GM19240 (cell line): ENCODE data around the gene SNX18.

ENCODE experiments used
- DNase-seq: peaks from one replicate; pipeline ENCODE4 v3.0.0; 2011; ENCODE audit warnings: low spot score; ENCODE audit not compliant: insufficient read length

SNX18 gene

DNA sequence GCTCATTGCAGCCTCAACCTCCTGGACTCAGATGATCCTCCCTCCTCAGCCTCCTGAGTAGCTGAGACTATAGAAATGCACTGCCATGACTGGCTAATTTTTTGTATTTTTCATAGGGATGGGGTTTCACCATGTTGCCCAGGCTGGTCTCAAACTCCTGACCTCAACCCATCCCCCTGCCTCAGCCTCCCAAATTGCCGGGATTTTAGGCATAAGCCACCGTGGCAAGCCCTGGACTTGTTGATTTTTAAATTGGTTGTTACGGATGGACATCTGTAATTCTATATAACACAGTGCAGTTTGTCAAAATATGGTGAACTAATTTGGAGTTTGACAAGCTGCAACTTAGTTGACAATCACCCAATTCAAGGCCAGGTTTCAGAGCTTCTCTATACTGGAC lies 22.7 kb downstream of the SNX18 start:
- no peak for DNase-seq

DNA sequence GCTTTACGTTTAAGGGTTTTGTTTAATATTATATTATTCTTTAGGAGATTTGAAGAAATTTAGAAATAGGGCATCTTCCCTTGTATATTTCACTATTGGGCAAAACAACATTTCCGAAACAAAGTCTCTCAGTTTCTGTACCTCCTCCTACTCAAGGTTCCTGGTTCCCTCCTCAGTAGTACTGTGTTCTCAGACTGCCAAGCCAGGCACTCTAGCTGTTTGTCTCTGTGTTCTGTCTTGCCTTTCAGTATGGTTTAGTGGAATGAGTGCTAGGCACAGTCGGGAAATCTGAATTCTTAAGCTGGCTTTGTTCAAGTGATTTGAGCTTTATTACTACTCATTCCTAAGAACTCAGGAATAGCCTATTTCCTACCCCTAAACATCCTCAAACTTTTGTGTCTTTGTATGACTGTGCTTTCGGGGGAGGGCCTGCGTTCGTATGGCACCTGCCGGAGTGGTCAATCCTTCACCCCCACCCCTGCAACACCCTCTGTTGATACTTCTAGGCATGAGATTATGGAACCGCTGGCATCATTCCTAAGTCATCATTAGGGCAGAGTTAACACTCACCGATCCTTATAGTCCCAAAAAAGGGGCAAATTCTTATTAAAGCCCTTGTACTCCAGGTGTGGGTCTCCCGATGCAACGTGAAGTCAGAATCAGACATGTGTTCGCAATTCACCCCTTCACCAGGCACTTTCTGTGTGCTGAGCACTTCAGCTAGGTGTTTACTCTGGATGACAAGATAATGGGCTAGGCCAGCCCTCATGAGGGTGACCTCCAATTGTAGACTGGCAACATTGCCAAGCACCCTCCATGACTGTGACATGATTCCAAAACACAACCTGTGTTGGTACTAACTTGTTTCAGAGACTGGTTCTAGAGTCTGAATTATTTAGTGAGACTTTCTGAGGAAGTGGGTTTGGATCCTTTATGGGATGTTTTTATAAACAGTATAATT lies 24.5 kb downstream of the SNX18 start:
- DNase-seq = no peak

DNA sequence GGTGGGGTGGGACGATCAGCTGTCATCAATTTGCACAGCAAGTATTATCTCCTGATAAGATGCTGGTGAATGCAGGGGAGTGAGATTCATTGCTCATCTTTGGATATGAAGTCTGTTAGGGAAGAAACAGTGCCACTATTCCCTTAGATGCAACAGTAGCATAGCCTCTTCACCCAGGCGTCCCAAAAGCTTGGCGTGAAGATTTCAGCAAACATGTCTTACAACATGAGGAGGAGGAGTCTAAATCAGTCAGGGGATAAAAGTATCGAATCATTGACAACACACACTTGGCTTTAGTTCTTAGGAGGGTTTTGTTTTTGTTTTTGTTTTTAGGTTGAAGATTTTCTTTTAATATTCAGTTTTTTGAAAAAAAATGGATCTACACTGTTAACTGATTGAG lies 26.5 kb downstream of the SNX18 start:
- no peak for DNase-seq

DNA sequence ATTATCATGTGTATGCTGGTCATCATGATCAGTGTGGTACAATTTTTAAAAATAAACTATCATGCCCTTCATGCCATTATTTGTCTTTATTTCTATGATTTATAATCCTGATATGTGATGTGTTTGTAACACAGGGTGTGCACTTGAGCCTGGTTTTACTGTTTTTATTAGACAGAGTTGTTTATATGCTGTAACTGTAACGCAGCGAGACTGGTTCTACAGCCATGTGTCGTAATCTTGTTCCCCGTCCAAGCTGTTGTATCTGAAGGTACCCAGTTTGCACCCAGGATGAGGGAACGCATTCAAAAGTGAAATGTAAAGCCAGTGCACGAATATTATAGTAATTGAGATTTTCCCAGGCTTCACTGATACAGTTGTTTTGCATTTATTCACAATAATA lies 28.2 kb downstream of the SNX18 start:
- DNase-seq = no peak

DNA sequence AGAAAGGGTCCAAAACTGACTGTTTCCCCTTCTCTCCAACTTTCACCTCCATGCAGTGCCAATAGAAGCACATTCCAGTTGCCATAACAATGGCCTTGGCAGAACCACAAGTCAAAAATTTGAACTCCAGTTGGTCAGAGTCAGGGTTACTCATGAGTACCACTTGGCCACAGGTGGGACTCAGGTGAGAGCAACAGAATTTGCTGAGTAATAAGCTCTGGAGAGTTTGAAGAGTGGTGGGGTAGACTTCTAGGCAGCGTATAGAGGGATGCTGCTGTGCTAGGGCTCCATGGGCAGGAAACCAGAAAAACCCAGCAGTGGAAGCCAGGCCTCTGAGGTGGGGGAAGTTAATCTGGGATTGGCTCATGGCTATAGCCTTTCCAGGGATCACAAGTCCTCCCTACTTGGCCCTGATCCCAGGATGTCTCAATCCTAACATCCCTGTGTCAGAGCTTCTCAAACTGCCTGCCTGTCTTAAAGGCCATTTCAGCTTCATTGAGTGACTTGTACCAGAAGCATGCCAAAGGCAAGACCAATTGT lies 30.2 kb downstream of the SNX18 start:
- no peak for DNase-seq

DNA sequence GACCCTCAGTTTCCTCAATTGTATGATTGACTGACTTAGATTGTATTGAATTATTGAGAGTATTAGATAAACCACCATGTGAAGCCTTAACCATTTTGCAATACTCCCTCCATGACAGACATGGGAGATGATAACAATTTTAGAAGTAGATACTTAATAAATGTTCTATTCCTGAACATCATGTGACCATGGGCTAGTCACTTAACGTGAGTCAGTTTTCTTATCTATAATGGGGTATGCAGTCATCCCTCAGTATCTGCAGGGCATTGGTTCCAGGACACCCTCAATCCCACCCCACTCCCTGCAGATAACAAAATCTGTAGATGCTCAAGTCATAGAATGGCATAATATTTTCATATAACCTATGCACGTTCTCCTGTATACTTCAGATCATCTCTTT lies 31.0 kb downstream of the SNX18 start:
- no peak for DNase-seq

DNA sequence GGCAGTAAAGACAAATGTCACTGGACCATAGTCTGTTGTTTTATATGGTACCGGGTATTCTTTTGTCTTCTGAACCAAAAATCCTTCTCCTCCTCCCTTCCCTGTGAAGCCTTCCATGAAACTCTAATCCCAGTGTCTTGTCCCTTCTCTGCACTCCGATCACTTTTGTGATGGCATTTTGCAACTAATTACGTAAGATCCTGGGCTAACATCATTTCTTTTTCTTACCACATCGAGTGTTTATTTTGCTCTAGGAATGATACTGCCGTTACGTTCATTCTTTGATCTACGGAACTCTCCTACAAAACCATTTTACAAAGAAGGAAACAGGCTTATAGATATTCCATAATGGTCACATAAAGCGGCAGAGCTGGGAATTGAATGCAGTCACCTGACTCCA lies 33.7 kb downstream of the SNX18 start:
- DNase-seq = no peak

DNA sequence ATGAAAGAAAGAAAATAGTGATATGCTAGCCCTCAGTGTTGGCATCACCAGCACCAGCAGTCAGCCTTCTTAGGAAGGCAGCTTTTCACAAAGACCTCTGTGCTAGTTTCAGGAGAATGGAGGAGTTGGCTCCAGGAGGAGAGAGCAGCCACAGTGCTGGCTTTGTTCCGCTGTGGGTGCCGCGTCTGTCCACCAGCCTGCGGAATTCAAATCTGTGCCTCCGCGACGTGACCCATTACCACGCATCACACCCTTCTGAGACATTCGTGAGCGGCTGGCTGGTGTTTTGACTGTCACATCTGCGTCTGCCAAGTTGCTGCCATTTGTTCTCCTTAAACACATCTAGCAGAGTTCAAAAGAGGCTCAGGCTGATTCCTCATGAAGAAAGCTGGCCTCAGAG lies 34.4 kb downstream of the SNX18 start:
- DNase-seq = no peak

DNA sequence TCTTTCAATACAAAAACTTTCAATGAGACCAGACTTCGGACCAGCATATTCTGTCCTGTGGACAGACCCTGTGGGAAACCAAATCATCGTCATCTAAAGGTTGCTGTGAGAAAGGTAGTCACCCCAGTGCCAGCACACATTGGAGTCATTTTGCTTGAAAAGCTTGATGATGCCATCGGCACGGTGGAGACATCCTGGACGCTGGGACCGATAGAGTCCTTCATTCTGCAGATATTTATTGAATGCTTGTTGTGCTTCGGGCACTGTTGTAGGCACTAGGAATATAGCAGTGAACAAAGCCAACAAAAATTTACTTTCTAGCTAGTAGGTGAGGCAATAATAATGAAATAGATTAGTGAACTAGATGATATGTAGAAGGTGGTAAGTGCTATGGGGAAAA lies 34.9 kb downstream of the SNX18 start:
- no peak for DNase-seq

DNA sequence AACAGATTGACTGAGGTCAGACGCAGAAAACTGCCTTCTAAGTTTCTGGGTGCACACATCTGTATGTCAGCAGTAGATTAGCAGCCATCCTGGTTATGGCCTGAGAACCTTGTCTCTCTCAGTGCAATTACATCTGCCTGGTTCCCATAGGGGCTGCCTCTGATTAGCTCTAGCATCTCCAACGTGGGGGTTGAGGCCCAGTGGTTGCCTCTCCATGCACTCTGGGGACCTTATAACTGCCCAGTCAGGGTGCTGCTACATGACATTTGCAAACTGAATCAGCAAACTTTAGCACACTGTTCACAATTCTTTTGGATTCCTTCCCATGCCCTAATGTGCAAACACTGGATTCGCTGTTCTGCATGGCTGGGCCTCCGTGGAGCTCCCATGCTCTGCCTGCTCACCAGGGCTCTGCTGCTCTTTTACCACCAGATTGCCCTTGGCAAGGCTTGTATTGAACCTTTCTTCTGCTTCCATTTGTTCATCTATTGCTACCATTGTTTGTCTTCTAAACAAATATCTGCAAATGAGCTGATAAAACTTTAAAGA lies 36.2 kb downstream of the SNX18 start:
- DNase-seq = no peak

DNA sequence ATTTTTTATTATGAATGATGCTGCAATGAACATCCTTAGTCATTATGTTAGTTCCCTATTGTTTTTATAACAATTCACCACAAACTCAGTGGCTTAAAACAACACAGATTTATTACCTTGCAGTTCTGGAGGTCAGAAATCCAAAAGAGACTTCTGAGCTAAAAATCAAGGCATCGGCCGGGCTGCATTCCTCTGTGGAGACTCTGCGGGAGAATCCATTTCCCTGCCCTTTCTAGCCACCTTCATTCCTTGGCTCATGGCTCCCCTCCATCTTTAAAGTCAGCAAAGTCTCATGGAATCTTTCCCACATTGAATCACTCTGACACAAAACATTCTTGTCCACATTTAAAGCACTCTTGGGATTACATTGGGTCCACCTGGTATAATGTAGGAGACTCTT lies 38.6 kb downstream of the SNX18 start:
- DNase-seq = no peak

DNA sequence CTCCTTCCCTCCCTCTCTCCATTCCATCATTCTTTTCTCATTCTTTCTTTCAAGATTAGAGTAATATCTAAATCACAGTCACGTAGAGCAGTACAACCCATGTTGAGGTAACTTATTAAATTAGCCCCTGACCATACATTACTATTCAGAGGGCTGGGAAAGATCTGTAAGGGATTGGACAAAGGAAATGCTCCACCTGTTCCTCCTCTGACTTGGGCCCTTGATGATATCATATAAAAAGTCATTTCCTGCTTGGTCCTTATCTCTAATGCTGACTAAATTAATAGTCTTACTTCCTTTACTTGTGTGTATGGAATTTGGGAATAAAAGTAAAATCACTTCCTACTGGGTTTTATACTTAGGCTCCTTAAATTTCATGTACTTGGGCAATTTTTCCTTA lies 40.8 kb downstream of the SNX18 start:
- DNase-seq = no peak

DNA sequence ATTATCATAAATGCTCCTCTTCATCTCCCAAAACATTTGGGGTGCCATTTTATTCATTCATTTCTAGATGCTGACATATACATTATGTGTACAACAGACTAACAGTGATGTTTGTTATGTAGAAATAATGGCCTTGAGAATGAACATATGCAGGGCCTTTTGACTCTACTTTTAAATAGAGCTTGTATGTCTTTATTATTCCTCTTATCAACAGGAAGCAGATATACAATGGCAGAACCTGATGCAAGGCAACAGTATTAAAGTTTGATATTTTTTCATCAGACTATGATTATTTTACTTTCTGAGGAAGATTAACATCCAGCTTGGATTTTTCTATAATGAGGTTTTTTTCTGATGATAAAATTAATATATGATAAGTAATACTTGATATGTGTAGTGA lies 44.1 kb downstream of the SNX18 start:
- DNase-seq = no peak

DNA sequence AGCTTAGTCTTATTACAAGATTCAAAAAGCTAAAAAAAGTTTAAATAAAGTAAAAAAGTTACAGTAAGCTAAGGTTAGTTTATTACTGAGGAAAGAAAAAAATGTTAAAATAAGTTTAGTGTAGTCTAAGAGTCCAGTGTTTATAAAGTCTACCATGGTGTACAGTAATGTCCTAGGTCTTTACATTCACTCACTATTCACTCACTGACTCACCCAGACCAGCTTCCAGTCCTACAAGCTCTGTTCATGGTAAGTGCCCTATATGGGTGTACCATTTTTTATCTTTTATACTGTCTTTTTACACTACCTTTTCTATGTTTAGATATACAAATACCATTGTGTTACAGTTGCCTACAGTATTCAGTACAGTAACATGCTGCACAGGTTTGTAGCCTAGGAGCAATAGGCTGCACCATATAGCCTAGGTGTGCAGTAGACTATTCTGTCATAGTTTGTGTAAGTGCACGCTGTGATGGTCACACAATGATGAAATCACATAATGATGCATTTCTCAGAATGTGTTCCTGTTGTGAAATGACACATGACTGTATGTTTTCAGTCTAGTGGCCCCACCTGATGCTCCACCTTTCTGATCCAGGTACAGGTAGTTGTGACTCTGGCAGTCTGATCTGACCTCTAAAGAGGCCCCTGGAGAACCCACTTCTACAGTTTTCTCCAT lies 45.7 kb downstream of the SNX18 start:
- no peak for DNase-seq

DNA sequence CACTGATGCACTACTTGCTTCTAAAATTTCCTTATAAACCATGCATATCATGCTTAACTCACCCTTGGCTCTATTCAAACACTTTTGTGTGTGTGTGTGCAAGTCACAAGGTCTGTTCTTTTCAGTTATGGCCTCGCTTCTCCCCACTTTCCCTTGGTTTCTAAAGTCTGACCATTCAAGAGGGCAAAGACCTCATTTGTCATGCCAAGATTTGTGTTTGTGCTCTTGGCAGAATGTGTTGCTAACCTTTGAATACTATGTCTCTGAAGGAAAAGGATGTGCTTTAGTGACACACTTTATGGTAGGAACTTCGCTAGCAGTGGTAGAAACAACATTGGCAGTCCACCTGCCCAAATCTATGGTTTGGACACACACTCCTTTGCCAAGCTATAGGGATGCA lies 50.4 kb downstream of the SNX18 start:
- no peak for DNase-seq

DNA sequence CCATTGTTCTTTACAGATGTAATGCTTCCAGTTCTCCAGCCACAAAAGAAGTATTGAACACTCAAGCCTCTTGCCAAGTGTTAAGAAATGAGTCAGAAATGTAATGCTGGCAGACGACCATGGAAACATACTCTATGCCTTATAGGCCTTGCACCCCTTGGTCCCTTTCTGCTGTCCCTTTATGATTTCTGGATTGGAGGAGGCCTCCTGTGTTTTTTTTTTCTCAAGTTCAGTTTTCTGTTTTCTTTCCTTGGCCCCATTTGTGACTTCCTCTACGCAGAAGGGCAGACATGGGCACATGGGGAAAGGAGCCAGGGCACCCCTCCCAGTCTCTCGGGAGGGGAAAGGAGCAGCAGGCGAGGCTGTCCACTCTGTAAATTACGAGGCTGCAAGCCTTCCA lies 53.4 kb downstream of the SNX18 start:
- no peak for DNase-seq

DNA sequence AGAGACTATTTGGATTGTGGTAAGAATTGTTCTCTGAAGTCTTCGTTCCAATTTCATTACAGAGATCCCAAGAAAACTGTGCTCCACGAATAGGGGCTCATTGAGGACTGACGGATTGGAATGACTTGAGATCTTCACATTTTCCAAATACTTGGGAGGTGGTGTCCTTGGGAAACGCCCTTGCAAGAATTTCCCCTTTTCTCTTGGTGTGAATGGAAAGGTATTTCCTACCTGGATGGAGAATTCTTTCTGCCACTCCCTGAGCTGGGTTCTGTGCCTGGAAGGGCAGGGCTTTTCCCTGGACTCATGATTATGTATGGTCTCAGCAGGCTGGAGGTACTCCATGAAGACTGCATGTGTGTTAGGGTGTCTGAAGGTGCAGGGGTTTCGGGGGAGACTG lies 53.9 kb downstream of the SNX18 start:
- no peak for DNase-seq

DNA sequence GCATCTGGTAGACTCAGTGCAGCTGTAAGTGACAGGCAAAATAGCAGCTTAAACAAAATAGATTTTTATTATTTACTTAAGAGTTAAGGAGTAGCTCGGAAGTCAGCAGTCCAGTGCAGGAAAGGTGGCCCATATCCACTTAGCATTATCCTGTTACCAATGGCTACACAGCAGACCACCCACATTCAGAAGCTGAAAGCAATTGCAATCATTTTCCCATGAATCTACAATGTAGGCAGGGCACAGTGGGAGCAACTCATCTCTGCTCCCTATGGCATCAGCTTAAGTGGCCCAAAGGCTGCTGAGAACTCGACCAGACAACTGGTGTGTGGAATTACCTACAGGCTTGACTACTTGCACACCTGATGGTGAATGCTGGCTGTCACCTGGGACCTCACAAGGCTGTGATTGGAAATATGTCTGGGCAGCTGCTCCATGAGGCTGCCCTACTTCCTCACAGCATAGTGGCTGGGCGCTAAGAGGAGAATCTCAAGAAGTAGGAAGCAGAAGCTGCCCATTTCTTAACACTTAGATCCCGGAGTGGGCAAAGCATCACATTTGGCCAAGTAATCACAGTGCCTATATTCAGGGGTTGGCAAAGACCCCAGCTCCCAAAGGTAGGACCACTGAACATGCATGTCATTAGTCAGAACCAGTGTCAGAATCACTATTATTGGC lies 56.4 kb downstream of the SNX18 start:
- no peak for DNase-seq

DNA sequence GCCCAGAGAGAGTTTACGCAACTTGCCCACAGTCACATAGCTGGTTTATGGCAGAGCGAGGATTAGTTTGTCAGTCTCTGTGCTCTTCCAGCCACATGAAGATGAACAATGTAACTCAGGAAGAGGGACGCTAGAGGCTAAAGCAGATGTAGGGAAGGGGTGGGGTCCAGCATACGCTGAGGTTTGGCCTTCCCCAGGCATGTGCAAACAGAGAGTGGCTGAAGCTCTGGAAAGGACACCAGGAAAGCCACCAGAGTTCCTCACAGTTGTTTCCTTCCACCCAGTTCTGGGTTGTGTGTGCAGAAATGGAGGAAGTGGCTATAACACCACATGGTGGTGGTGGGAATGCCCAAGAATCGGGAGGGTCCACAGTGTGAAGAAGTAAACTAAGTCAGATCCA lies 60.0 kb downstream of the SNX18 start:
- DNase-seq = no peak

DNA sequence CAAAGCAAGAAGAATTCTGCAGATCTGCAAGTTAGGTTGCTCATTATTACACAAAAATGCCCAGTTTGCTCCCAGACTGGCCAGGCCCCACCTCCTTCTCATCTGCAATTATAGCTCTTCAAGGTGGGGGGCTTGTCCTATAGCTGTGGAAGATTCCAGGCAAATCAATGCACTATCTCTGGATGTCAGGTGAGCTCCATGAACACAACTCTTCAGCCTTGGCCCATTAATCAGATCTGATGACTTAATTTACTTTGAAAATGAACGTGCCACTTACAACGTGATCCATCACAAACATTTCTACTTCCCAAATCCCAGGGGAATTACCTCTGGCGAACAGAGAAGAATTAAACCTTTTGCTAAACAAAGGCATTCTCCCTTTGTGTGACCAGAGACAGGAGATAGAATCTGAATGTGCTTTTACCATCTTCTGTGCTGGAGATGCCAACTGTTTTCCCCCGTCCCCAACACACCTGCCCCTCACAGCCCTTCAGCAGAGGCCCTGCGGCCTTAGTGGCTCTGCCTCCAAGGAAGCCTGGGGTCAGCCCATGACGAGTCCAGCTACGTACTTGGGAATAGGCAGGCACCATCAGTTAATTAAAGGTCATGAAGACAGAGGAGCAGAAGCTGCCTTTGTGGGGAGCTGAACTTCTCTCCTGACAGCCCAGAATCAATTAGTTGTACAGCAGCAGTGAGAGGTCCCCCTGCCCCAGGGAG lies 60.5 kb downstream of the SNX18 start:
- no peak for DNase-seq
